HUES6 (cell line): Measurements from ENCODE around the gene AKAP6.

ENCODE experiments used
- H3K27ac ChIP-seq: 2 replicates; pipeline ENCODE4 v1.7.0; 2013; ENCODE audit warnings: low read depth, mild to moderate bottlenecking, low read length, inconsistent platforms
- H3K27me3 ChIP-seq: 2 replicates; pipeline ENCODE4 v1.6.1; 2013; ENCODE audit warnings: low read length; ENCODE audit not compliant: control insufficient read depth, insufficient read depth
- H3K36me3 ChIP-seq: 2 replicates; pipeline ENCODE4 v1.6.1; 2013; ENCODE audit warnings: low read length; ENCODE audit not compliant: control insufficient read depth, insufficient read depth
- H3K4me1 ChIP-seq: 2 replicates; pipeline ENCODE4 v1.6.1; 2013; ENCODE audit warnings: low read length; ENCODE audit not compliant: control insufficient read depth, insufficient read depth
- H3K4me3 ChIP-seq: 2 replicates; pipeline ENCODE4 v1.5.1; 2013; ENCODE audit warnings: low read depth, low read length
- H3K9ac ChIP-seq: one replicate; pipeline ENCODE4 v1.6.1; 2013; ENCODE audit warnings: mild to moderate bottlenecking, low read length
- H3K9me3 ChIP-seq: 2 replicates; pipeline ENCODE4 v1.6.1; 2013; ENCODE audit warnings: low read depth, low read length; ENCODE audit not compliant: control insufficient read depth, insufficient read depth

AKAP6 gene

DNA sequence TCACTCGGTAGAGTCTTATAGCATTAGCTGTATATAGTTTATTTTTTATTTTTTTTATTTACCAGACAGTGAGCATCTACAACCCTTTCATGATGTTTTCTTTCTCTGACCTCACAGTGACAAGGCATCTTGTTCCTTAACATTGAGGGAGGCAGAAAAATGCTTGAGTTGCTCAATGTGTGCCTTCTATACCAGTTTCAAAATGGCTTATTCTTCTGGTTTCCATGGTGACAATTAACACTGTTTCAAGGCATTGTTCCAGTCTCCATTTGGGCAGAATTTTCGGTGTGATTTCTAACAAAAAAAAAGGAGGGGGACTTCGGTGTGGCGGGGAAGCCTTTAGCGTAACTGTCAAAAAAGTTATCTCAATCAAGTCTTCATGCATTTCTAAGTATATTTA lies 399.9 kb downstream of the AKAP6 start:
- Histone ChIP-seq H3K9me3 (no peaks in the 10 kb centered on the region), H3K36me3 (no peaks in the 10 kb centered on the region), H3K4me3 (no peak overlapping the region), H3K27ac (no peak overlapping the region), H3K27me3 (no peaks in the 10 kb centered on the region), H3K4me1 (peaks cover 8% of the 10 kb centered on the region; the same call in 1 of the 2 replicates), H3K9ac (no peak overlapping the region)

DNA sequence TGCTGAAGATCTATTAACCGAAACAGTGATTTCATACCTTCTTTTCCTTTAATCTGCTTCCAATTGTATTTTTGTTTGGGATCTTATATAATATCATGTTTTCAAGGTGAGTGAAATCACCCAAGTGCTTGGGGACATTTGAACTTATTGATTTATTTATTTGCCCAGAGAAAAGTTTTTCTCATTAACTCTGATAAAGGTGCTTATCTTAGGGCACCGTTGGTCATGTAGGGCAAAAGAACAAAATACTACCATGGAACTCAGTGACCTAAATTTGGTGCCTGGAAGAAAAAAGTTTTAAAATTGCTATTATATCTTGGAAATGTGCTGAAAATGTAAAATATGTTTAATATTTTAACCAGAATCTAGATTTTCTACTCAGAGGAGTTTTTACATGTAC lies 402.2 kb downstream of the AKAP6 start:
- H3K27ac ChIP-seq, result no peak overlapping the region
- no peaks in the 10 kb centered on the region for H3K36me3 ChIP-seq
- no peak overlapping the region for H3K9ac ChIP-seq
- no peaks in the 10 kb centered on the region for H3K9me3 ChIP-seq
- H3K27me3 ChIP-seq, result no peaks in the 10 kb centered on the region
- H3K4me1 ChIP-seq, result peaks cover 4% of the 10 kb centered on the region; the same call in 1 of the 2 replicates
- H3K4me3 ChIP-seq, result no peak overlapping the region

DNA sequence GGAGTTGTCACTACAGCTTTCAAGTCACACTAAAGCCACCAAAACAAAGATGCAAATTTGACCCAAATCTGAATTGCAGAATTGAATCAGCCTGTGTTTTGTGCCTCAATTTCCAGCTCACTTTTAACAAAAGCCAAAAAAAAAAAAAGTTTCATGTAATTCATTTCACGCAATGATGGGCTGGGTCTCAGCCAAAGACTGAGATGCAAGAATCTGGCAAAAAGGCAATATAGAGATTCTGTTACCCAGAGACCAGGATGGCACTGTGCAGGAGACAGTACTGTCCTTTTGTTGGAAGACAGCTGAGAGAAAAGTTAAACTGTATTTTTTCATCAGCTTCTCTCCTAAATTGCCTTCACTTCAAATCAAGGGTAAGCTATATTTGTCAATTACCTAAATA lies 403.9 kb downstream of the AKAP6 start:
- Histone ChIP-seq H3K4me1 (no peaks in the 10 kb centered on the region), H3K9me3 (no peaks in the 10 kb centered on the region), H3K27me3 (no peaks in the 10 kb centered on the region), H3K36me3 (no peaks in the 10 kb centered on the region), H3K9ac (no peak overlapping the region), H3K27ac (no peak overlapping the region), H3K4me3 (no peak overlapping the region)

DNA sequence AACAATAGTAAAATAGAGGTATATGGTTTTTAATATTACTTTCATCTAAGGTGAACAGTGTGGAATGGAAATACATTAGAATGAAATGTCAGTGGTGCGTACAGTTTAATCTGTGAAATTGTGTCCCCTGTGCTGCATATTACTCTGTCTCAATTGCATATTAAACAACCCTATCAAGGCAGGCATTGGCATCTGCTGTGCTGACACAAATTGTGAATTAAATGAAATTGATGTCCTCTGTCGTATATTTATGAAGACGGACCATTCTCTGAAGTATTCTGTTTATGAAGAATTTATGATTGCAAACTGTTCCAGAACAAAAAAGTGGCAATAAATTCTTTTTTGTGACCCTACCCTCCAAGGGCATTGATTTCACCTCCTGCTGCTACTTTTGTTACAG lies 405.2 kb downstream of the AKAP6 start:
- H3K9me3 ChIP-seq, result no peaks in the 10 kb centered on the region
- no peaks in the 10 kb centered on the region for H3K36me3 ChIP-seq
- H3K4me1 ChIP-seq, result no peaks in the 10 kb centered on the region
- no peak overlapping the region for H3K27ac ChIP-seq
- H3K9ac ChIP-seq, result no peak overlapping the region
- no peak overlapping the region for H3K4me3 ChIP-seq
- H3K27me3 ChIP-seq, result no peaks in the 10 kb centered on the region

DNA sequence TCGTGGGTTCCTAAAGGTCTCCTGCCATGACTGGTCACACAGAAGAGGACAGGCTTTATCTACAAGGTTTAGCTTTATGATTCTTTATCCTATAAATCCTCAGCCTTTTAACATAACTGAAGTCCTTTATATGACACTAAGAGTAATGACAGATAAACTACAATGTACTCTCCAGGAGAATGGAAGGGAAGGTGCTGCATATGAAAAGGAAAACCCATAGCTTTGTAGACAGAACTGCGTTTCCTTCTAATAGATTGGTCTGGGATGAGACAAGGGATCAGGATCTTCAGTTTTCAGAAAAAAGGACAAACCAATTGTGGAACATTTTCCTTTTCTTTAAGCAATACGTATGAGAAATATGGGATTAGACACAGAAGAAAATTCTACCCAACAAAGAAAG lies 408.5 kb downstream of the AKAP6 start:
- Histone ChIP-seq H3K4me1 (no peaks in the 10 kb centered on the region), H3K27ac (no peak overlapping the region), H3K9ac (no peak overlapping the region), H3K4me3 (no peak overlapping the region), H3K9me3 (no peaks in the 10 kb centered on the region), H3K27me3 (no peaks in the 10 kb centered on the region), H3K36me3 (no peaks in the 10 kb centered on the region)

DNA sequence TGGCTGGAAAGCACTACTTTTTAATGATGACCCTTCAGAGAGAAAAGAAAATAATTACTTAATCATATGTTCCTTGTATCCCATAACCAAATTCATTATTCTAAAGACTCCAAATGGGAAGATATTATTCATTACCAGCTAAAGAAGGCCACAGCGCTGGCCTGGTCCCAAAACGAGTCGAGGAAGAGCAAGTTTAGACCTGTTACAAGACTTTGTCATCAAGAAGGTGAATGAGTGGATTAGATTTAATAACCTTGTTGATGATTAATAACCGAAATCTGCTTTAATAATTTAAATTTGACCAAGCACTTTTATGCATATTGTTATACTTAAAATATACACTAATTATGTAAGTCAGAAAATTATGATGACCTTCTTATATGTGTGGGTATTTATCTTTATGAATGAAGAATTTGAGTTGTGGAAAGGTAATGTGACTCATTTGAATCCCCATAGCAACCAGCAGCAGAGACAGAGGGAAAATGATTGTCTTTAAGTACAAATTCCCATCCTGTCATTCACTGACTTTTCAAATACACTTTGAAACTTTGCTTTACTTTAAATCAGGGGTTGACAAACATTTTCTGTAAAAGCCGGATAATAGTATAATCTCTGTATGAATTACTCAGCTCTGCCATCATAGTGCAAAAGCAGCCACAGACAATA lies 409.2 kb downstream of the AKAP6 start:
- Histone ChIP-seq H3K27me3 (no peaks in the 10 kb centered on the region), H3K4me3 (no peak overlapping the region), H3K27ac (no peak overlapping the region), H3K9me3 (no peaks in the 10 kb centered on the region), H3K4me1 (no peaks in the 10 kb centered on the region), H3K9ac (no peak overlapping the region), H3K36me3 (no peaks in the 10 kb centered on the region)

DNA sequence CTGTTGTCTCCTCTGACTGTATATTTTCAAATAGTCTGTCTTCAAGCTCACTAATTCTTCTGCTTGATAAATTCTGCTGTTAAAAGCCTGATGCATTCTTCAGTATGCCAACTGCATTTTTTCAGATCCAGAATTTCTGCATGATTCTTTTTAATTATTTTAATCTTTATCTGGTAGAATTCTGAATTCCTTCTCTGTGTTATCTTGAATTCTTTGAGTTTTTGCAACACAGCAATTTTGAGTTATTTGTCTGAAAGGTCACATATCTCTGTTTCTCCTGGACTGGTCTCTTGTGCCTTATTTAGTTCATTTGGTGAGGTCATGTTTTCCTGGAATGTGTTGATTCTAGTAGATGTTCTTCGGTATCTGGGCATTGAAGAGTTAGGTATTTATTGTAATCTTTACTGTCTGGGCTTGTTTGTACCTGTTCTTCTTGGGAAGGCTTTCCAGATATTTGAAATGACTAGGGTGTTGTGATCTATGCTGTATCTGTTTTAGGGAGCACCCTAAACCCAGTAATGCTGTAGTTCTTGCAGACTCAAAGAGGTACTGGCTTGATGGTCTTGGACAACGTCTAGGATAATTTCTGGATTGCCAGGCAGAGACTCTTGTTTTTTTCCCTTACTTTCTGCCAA lies 415.8 kb downstream of the AKAP6 start:
- Histone ChIP-seq H3K27ac (no peak overlapping the region), H3K27me3 (no peaks in the 10 kb centered on the region), H3K9ac (no peak overlapping the region), H3K36me3 (no peaks in the 10 kb centered on the region), H3K4me3 (no peak overlapping the region), H3K9me3 (no peaks in the 10 kb centered on the region), H3K4me1 (no peaks in the 10 kb centered on the region)

DNA sequence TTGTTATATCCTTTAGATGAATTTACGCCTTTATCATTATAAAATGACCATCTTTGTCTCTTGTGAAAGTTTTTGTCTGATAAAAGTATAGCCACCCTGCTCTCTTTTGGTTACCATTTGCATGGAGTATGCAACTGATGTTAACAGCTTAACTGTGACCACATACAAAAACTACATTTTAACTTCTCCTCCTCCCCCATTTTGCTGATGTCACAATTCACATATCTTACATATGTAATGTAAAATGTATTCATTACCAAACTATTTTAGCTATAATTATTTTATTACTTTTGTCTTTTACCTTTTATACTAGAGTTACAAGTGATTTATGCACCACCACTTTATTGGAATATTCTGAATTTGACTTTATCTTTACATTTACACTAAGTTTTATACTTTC lies 425.1 kb downstream of the AKAP6 start:
- no peaks in the 10 kb centered on the region for H3K36me3 ChIP-seq
- no peak overlapping the region for H3K27ac ChIP-seq
- H3K9me3 ChIP-seq, result 0 out of 2 replicates have a peak, but pooled peaks cover 5% of the 10 kb centered on the region
- H3K9ac ChIP-seq, result no peak overlapping the region
- no peaks in the 10 kb centered on the region for H3K27me3 ChIP-seq
- H3K4me1 ChIP-seq, result no peaks in the 10 kb centered on the region
- no peak overlapping the region for H3K4me3 ChIP-seq

DNA sequence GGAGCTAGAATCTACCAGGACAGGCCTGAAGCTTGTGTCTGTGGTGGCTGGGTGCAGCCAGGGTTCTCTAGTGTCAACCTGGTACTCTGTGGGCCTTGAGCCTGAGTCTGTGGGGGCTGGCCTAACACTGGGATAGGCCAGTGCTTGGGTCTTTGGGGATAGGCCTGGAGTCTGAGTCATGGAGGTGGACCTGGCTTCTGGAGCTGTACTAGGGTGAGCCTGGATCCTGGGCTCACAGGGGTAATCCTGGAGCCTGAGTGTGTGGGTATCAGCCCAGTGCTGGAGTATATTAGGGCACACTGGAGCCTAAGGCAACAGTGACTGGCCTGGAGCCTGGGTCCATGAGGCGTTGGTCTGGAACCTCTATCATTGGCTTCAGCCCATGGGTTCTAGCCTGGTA lies 427.1 kb downstream of the AKAP6 start:
- no peaks in the 10 kb centered on the region for H3K27me3 ChIP-seq
- H3K9me3 ChIP-seq, result 0 out of 2 replicates have a peak, but pooled peaks cover 5% of the 10 kb centered on the region

DNA sequence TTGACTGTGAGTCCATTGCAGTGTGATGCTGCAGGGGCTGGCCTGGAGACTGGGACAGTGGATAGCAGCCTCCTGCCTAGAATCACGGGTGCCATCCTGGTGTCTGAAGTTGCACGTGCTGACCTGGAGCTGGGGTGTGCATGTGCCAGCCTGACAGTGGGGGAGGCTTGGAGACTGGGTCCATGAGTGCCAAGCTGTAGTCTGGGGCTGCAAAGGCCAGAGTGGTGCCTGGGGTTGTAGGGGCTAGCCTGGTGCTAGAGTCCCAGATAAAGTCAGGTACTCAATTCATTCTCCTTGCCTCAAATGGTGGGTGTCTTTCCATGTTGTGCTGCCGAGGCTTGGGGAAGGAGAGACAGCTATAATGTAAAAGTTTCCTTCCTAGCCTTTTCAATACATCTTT lies 427.7 kb downstream of the AKAP6 start:
- Histone ChIP-seq H3K27ac (no peak overlapping the region), H3K9me3 (0 out of 2 replicates have a peak, but pooled peaks cover 5% of the 10 kb centered on the region), H3K36me3 (no peaks in the 10 kb centered on the region), H3K4me3 (no peak overlapping the region), H3K9ac (no peak overlapping the region), H3K27me3 (no peaks in the 10 kb centered on the region), H3K4me1 (no peaks in the 10 kb centered on the region)

More for the DNA sequence above, 427.1 kb downstream of the AKAP6 start:
- no peaks in the 10 kb centered on the region for H3K4me1 ChIP-seq
- no peaks in the 10 kb centered on the region for H3K36me3 ChIP-seq
- H3K4me3 ChIP-seq, result no peak overlapping the region
- H3K27ac ChIP-seq, result no peak overlapping the region
- no peak overlapping the region for H3K9ac ChIP-seq

DNA sequence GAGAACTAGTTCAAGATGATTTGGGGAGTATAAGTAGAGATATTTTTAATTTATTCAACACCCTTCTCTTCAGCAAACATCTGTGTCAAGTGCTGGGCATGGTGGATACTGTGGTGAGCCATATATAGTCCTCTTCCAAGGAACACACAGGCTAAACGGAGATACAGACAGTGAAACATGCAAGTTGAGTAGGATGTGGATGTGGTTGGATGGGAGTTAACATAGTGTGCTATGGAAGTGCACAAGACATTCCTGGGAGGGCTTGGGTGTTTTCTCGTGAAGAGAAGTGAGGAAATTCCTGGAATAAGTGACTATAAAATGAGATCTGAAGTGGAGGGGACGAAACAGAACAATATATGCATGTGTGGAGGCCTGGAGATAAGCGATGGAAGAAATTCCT lies 428.5 kb downstream of the AKAP6 start:
- Histone ChIP-seq H3K4me1 (no peaks in the 10 kb centered on the region), H3K27me3 (no peaks in the 10 kb centered on the region), H3K4me3 (no peak overlapping the region), H3K36me3 (no peaks in the 10 kb centered on the region), H3K9ac (no peak overlapping the region), H3K27ac (no peak overlapping the region), H3K9me3 (0 out of 2 replicates have a peak, but pooled peaks cover 5% of the 10 kb centered on the region)
